Frontal cortex (tissue), 4 donors: ENCODE data around the gene AP1G2. TPM values are rescaled to one million over a fixed set of nuclear protein-coding genes. Genes with fewer than 3 reads are reported as not detected.
A peak's percentile ranks its signal among the peaks of the same experiment; 100 is the strongest.
"Not testable (repeated sequence)": the region's sequence is repeated elsewhere in the genome, so short reads cannot be mapped to it uniquely, and the experiment has no call there.

Experiments used
- DNase-seq, 2 donors: peaks; one replicate each; pipeline ENCODE4 v3.0.0; 2012; ENCODE audit warnings: low spot score in 2 of 2
- FAIRE-seq: peaks from 2 replicates; lab custom pipeline; 2012; peaks lifted over from hg19 to GRCh38; lab: Jason Lieb, UNC
- total RNA-seq: library from RNA; depleted of rRNA; stranded (reverse); fragments of >200 nt; gene quantifications from one replicate; pipeline ENCODE4 v1.2.3, GENCODE V29; 2014
- donor health status: control.
- donor health status: control.
- donor health status: control.

Gene AP1G2
- total RNA-seq, 1 donor from 2014 or later, result 12.6 TPM

DNA sequence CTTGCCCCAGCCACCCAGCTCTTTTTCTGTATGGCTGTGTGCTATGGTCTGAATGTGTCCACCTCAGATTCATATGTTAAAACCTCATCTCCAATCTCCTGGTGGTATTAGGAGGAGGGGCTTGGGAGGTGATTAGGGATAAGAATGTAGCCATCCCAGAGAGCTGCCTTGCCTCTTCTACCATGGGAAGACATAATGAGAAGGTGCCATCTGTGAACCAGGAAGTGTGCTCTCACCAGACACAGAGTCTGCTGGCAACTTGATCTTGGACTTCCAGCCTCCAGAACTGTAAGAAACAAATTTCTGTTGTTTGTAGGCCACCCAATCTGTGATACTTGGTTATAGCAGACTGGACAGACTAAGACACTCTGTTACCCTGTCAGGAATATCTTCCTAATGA lies 33.8 kb upstream of the AP1G2 start:
- FAIRE-seq, result no peak

DNA sequence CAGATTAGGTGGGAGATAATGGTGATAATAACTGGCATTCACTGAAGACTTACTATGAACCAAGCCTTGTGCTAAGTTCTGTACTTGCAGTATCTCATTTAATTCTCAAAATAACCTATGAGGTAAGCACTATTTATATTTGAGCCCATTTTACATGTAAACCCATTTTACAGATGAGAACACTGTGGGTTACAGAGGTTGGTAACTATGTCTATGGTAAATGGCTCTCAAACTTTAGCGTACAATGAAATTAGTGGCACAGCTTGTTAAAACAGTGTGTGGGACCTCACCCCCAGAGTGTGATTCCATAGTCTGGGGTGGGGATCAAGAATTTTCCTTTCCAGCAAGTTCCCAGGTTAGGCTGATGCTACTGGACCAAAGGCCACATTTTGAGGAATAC lies 33.2 kb upstream of the AP1G2 start:
- DNase-seq (no peak), FAIRE-seq (no peak)

More for the DNA sequence above, 33.8 kb upstream of the AP1G2 start:
- DNase-seq, result no peak

DNA sequence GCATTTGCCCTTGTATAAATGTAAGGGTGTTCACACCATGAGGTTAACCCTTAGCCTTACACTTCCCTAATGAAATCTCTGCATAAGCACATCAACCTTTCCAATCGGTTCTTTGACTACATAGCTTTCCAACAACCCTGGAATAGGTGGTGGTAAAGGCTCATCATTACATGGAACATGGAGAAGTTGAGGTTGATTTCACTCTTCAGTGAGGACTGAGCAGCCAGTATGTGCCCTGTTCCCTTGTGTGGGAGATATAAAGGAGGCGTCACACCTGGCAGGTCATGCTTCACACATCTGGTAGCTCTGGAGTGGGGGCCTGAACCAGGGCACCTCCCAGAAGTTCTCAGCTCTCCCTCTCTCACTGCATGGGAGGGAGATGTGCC lies 32.7 kb upstream of the AP1G2 start:
- FAIRE-seq (no peak), DNase-seq (no peak)

DNA sequence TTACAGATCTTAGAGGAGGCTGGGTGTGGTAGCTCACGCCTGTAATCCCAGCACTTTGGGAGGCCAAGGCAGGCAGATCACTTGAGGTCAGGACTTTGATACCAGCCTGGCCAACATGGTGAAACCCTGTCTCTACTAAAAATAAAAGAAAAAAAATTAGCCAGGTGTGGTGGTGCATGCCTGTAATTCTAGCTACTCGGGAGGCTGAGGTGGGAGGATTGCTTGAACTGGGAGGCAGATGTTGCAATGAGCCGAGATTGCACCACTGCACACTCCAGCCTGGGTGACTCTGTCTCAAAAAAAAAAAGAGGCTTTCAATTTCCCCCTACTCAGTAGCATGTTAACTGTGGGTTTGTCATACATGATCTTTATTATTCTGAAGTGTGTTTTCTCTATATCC lies 26.6 kb upstream of the AP1G2 start:
- not testable (repeated sequence) for DNase-seq, FAIRE-seq

DNA sequence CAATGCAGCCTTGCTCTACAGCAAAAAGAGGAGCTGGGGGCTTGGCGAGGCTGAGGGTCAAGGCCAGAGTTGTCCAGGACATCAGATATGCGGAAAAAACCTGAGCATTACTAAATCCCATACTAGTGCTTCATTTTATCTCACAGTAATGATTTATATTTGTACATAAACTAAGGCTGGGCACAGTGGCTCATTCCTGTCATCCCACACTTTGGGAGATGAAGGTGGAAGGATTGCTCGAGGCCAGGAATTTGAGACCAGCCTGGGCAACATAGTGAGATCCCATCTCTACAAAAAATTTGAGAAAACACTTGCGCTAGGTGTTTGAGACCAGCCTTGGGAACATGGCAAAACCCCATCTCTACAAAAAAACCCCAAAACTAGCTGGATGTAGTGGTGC lies 22.6 kb upstream of the AP1G2 start:
- no peak for FAIRE-seq
- no peak for DNase-seq

DNA sequence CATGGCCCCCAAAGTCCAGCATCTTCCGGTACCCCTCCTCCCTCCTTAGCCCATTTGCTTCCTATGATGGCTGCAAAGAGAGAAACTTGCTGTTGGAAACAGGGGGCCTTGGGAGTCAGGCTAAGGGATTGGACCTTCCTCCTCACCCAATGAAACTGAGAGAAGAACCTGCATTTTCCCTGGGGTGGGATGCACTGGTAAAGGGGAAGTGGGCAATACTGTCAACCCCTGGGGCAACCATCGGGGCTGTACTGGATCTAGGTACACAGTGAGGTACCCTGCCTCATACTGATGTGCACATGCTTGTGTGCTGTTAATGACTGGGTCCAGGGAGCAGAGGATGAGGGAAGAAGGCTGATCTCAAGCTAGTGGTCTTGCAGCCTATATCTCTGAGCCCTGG lies 22.0 kb upstream of the AP1G2 start:
- FAIRE-seq (no peak), DNase-seq (no peak)

DNA sequence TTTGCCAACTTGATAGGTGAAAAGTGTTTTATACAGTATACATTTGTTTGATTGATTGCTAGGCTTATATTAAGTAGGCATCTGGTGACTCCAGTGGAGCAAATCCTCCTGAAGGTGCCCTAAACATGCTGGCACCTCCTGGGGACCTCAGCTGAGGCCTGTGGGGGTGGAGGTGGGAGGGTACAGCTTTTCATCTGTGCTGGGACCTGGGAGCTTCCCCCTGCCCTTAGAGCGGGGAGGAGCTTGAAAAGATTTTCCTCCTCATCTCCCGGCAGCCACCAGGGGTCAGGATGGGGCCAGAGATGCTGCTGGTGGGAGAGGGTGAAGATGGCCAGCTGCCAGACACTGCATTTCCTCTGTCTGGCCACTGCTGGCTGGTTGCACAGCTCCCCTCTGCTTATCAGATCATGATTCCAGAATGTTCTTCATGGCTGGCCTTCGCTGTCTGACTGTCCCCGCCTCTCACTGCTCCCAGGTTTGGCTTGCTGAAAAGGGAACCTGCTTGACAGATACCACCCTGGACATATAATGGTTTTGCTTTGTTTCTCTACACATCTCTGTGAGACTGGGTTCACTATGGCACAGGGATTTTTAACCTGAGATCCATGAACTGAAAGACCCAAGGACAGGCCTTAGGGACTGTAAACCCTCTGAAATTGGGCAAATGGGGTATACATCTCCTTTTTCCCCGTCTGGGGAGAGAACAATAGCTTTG lies 21.4 kb upstream of the AP1G2 start:
- FAIRE-seq (no peak), DNase-seq (peak; percentile 78 to 88)

DNA sequence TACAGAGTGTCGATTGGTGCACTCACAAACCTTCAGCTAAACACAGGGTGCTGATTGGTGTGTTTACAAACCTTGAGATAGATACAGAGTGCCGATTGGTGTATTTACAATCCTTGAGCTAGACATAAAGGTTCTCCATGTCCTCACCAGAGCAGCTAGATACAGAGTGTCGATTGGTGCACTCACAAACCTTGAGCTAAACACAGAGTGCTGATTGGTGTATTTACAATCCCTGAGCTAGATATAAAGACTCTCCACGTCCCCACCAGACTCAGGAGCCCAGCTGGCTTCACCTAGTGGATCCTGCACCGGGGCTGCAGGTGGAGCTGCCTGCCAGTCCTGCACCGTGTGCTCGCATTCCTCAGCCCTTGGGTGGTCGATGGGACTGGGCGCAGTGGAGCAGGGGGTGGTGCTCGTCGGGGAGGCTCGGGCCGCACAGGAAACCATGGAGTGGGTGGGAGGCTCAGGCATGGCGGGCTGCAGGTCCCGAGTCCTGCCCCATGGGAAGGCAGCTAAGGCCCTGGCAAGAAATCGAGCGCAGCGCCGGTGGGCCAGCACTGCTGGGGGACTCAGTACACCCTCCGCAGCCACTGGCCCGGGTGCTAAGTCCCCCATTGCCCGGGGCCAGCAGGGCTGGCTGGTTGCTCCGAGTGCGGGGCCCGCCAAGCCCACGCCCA lies 17.1 kb upstream of the AP1G2 start:
- not testable (repeated sequence) for DNase-seq, FAIRE-seq

DNA sequence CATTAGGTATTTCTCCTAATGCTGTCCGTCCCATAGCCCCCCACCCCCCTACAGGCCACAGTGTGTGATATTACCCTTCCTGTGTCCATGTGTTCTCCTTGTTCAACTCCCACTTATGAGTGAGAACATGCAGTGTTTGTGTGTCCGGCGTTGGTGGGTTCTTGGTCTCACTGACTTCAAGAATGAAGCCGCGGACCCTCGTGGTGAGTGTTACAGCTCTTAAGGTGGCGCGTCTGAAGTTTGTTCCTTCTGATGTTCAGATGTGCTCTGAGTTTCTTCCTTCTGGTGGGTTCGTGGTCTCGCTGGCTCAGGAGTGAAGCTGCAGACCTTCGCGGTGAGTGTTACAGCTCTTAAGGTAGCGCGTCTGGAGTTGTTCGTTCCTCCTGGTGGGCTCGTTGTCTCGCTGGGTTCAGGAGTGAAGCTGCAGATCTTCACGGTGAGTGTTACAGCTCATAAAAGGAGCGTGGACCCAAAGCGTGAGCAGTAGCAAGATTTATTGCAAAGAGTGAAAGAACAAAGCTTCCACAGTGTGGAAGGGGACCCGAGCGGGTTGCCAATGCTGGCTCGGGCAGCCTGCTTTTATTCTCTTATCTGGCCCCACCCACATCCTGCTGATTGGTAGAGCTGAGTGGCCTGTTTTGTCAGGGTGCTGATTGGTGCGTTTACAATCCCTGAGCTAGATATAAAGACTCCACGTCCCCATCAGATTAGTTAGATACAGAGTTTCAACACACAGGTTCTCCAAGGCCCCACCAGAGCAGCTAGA lies 16.4 kb upstream of the AP1G2 start:
- FAIRE-seq, DNase-seq: not testable (repeated sequence)

DNA sequence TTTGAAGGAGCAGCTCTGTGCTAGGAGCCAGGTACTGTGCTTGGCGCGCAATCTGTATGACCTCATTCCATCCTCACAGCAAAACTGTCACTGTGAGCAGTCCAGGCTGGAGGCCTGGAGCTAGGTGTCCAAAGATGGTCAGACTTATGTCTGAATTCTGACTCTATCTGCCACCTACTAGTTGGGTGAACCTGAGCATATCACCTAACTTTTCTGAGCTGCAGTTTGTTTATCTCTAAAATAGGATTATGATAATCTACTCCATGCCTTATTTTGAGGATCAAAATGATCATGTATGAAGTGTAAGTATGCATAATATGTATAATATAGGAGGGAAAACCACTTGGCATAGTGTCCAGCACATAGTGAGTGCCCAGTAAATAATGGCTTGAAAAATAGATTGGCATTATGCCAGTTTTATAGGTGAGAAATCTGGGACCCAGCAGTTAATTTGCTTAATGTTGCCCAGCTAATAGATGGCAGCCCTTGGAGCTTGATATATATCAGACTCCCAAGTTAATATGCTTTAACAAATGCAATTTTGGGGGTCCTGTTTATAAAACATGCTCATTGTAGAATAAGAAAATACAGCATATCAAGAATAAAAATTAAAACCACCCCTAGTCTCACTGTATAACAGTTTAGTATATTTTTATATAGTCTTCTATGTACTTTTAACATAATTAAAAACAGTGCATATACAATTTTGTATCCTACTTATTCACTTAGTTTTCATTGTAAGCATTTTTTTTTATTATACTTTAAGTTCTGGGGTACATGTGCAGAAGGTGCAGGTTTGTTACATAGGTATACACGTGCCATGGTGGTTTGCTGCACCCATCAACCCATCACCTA lies 15.5 kb upstream of the AP1G2 start:
- DNase-seq, result peak in 1 of 2 donors; percentile 16
- no peak for FAIRE-seq

DNA sequence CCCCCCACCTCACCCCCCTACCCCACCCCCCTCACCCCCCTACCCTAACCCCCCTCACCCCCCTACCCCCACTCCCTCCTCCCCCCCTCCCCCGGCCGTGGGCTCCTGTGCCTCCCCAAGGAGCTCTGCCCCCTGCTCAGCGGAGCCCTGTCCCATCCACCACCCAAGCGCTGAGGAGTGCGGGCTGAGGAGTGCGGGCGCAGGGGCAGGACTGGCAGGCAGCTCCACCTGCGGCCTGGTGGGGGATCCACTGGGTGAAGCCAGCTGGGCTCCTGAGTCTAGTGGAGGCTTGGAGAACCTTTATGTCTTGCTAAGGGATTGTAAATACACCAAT lies 13.3 kb upstream of the AP1G2 start:
- DNase-seq (no peak), FAIRE-seq (no peak)

DNA sequence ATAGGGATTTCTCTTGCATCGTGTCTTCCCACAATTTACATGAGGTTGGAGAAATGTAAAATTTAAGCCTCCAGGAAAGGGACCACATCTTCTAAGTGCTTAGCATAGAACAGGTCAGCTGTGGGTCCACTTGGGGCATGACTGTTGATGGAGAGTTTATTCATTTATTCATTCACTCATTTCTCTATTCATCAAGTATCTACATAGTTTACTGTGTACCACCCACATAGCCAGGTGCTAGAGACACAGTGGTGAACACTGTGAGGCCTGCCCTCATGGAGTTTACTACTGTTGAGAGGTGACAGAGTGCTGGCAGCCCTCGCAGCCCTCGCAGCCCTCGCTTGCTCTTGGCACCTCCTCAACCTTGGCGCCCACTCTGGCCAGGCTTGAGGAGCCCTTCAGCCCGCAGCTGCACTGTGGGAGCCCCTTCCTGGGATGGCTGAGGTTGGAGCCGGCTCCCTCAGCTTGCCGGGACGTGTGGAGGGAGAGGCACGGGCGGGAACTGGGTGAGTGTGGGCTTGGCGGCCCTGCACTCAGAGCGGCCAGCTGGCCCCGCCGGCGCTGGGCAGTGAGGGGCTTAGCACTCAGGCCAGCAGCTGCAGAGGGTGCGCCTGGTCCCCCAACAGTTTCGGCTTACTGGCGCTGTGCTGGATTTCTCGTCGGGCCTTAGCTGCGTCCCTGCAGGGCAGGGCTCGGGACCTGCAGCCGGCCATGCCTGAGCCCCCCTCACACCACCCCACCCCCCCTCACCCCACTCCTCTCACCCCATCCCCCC lies 12.7 kb upstream of the AP1G2 start:
- FAIRE-seq, result no peak
- peak in 1 of 2 donors; percentile 6 for DNase-seq

DNA sequence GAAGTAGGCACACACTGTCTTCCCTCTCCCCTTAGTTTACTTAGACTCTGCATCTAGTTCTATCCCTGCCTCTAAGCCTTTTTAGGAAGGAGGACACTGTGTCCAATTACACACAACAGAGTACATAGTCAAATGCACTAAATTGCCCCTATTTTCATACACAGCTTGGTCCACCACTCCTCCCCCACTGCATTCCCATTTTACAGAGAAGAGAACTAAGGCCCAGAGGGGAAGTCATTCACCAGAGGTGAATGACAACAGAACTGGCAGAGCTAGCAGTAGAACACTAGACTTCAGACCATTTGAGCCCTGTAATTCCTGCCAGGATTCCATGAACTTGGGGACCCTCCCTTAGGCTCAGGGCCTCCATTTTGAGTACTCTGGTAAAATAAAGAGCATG lies 12.1 kb upstream of the AP1G2 start:
- FAIRE-seq (no peak), DNase-seq (peak; percentile 15 to 22)

DNA sequence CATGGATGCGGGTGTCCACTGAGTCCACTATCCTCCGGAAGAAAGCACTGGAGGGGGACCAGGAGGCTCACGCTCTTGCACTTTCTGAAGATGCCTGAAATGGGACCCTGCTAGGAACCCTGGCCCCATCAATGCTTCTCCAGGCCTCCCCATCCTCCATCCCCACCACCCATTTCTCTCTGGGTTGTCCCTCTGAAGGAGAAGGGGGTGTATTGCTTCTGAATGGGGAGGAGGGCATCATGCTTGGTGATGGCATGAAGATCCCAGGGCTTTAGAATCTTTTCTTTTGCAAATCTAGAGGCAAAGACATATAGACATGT lies 11.7 kb upstream of the AP1G2 start:
- DNase-seq, result no peak
- FAIRE-seq, result no peak

DNA sequence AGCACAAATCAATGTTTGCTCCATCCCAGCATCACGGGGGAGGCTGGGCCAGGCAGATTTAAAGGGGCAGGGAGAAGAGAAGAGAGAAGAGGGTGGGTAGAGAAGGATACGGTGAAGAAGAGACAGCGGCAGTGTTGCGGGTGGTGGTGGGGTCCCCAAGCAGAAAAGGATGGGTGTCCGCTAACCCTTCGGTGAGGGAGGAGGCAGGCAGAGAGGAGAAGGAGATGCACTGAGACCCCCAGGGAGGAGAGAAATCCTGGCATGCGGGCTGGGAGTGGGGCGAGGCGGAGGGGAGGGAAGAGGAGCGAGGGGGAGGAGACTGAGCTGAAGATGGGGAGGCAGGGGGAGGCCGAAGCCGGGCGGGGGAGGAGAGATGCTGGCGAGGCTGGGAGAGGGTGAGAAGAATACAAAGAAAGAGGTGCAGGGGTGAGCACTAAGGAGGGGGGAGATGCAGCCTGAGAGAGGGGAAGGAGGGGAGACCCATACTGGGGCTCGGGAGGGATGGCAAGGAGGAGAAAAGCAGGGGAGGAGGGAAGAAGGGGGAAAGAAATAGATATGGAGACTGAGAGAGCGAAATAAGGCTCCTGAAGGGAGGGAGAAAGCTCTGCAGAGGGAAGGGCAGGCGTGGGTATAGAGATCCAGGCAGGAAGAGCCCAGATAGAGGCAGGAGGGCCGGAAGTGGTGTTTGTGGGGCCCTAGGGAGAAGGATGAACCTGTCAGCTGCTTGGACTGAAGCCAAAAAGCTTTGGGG lies 11.1 kb upstream of the AP1G2 start, which contains the start of gene JPH4:
TSS of gene JPH4 (minus strand) at position 231 of the 751 bp plus-strand sequence. CDS start 1,337 bp downstream, outside the sequence.
- FAIRE-seq (no peak), DNase-seq (peak; percentile 59 to 63)

DNA sequence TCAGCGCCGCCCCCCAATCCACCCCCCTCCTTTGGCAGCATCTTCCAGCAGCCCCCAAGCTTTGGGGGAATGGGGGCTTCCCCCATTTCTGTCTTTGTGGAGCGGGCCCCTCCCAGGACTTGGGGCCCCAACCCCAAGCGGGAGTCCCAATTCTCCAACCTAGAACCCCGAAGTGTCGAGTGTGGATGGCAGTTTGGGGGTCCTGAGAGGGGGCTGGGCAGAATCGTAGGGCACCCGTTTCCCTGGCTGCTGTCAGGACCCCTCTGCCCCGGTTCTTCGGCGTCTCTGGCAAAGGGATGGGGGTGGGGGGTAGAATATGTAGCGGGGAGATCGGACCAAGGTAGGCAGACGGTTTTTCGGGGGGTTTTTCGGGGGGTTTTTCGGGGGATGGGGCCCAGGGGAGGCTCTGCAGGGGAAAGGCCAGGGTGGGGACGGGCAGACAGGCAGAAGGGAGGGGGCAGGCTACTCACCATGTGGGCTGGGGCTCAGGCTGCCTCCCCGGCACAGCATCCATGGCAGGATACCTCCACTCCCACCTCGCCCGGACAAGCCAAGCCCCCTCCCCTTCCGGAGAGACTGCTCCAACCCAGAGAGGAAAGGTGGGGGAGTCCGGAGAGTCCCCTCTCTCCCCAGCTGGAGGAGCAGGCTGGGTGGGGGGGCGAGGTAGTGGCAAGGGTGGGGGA lies 10.3 kb upstream of the AP1G2 start:
- FAIRE-seq, result no peak
- DNase-seq, result peak; percentile 33 to 46

DNA sequence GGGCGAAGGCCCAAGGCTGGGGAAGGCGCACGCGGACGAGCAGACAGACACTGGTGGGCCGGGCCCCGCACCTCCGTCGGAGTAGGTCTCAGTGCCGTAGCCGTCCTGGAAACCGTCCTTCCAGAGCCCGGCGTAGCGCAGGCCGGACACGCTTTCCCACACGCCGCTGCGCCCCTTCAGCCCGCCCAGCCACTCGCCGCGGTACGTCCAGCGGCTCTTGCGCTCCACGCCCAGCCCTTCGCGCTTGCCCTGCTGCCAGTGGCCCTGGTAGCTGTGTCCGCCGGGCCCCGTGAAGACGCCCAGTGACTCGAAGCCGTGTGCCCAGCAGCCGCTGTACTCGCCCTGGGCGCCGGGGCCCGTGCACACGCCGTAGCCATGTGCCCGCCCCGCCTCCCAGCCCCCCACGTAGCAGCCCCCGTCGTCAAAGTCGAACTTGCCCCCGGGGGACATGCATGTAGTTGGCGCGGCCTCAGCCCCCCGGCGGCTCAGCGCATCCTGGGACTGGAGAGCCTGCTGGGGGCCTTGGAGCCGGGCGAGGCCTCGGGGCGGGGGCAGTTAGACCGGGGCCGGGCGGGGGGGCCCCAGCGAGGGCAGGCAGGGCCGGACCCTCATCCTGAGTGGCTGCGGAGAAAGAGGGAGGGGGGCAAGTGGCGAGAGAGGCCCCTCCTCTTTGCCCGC lies 9.6 kb upstream of the AP1G2 start:
- no peak for FAIRE-seq
- peak; percentile 60 to 62 for DNase-seq
